HFFc6 (cell line): Measurements from ENCODE around the gene KIF2A. TPM values are rescaled to one million over a fixed set of nuclear protein-coding genes. Genes with fewer than 3 reads are reported as not detected.

Experiments
- DNase-seq: peaks from one replicate; pipeline ENCODE4 v3.0.0-alpha.2; 2018
- H3K27ac Mint-ChIP-seq: 2 replicates; pipeline ENCODE4 v1.8.0; 2020; ENCODE audit warnings: mild to moderate bottlenecking, mixed read lengths
- H3K27me3 Mint-ChIP-seq: 2 replicates; pipeline ENCODE4 v1.8.0; 2021; ENCODE audit warnings: mild to moderate bottlenecking, moderate library complexity, mixed read lengths; ENCODE audit not compliant: insufficient read depth
- H3K36me3 Mint-ChIP-seq: 2 replicates; pipeline ENCODE4 v1.8.0; 2021; ENCODE audit warnings: low read depth, mixed read lengths
- H3K4me1 Mint-ChIP-seq: 2 replicates; pipeline ENCODE4 v1.8.0; 2020; ENCODE audit warnings: low read depth, mixed read lengths
- H3K4me3 Mint-ChIP-seq: 2 replicates; pipeline ENCODE4 v1.8.0; 2020; ENCODE audit warnings: mild to moderate bottlenecking, moderate library complexity, mixed read lengths
- H3K9me3 Mint-ChIP-seq: 2 replicates; pipeline ENCODE4 v1.8.0; 2020; ENCODE audit warnings: mild to moderate bottlenecking, mixed read lengths
- CTCF ChIP-seq: fragments of 200-600 bp; sonication (generic); IDR thresholded peaks from 2 replicates; pipeline ENCODE4 v1.5.0; 2021; ENCODE audit warnings: antibody characterized with exemption, mild to moderate bottlenecking
- total RNA-seq, 6 experiments: library from RNA; stranded (reverse); fragmentation: NEBNext Ultra II Directional; extraction: Animal tissue kit (Norgen Biotek cat#: 25700); gene quantifications; 2 replicates in 1 of 6; 3 replicates in 5 of 6; pipeline ENCODE4 v1.2.3, GENCODE V29; 2021

The KIF2A gene
- total RNA-seq, 6 experiments from 2014 or later: 39.9 to 54.0 (median 49.3) TPM

GRCh38 chr5:62271870-62272269, 34.1 kb upstream of the KIF2A start:
- H3K4me3 Mint-ChIP-seq: no peak overlapping the region
- H3K4me1 Mint-ChIP-seq: peaks cover 3% of the 10 kb centered on the region
- no peak overlapping the region for H3K27ac Mint-ChIP-seq
- peaks cover 3% of the 10 kb centered on the region for H3K27me3 Mint-ChIP-seq
- H3K9me3 Mint-ChIP-seq: no peaks in the 10 kb centered on the region
- DNase-seq: no peak
- no peaks in the 10 kb centered on the region for H3K36me3 Mint-ChIP-seq
- TF ChIP-seq CTCF: 0 out of 2 replicates have a peak, but pooled peaks have one; percentile 8

- Mint-ChIP-seq H3K9me3 (no peaks in the 10 kb centered on the region), H3K4me1 (peaks cover 9% of the 10 kb centered on the region), H3K36me3 (no peaks in the 10 kb centered on the region), H3K4me3 (no peak overlapping the region), H3K27me3 (peaks cover 3% of the 10 kb centered on the region), H3K27ac (no peak overlapping the region)
- no peak for TF ChIP-seq CTCF
- DNase-seq: no peak
Measured at GRCh38 chr5:62273687-62274086, 32.3 kb upstream of the KIF2A start.

GRCh38 chr5:62275581-62275980, 30.4 kb upstream of the KIF2A start:
- Mint-ChIP-seq H3K9me3 (no peaks in the 10 kb centered on the region), H3K4me1 (peaks cover 9% of the 10 kb centered on the region), H3K4me3 (no peak overlapping the region), H3K27ac (no peak overlapping the region), H3K27me3 (peaks cover 2% of the 10 kb centered on the region; the same call in 1 of the 2 replicates), H3K36me3 (no peaks in the 10 kb centered on the region)
- no peak for TF ChIP-seq CTCF
- no peak for DNase-seq

GRCh38 chr5:62281411-62281810, 24.6 kb upstream of the KIF2A start:
- no peak for TF ChIP-seq CTCF
- no peak overlapping the region for H3K4me3 Mint-ChIP-seq
- H3K9me3 Mint-ChIP-seq: no peaks in the 10 kb centered on the region
- no peak for DNase-seq
- H3K36me3 Mint-ChIP-seq: no peaks in the 10 kb centered on the region
- H3K27me3 Mint-ChIP-seq: peaks cover 16% of the 10 kb centered on the region
- no peak overlapping the region for H3K27ac Mint-ChIP-seq
- peaks cover 9% of the 10 kb centered on the region for H3K4me1 Mint-ChIP-seq

GRCh38 chr5:62282064-62282463, 23.9 kb upstream of the KIF2A start:
- Mint-ChIP-seq H3K27ac (no peak overlapping the region), H3K36me3 (no peaks in the 10 kb centered on the region), H3K4me3 (no peak overlapping the region), H3K4me1 (peaks cover 4% of the 10 kb centered on the region), H3K9me3 (no peaks in the 10 kb centered on the region), H3K27me3 (peaks cover 19% of the 10 kb centered on the region)
- DNase-seq: no peak
- no peak for TF ChIP-seq CTCF

- Mint-ChIP-seq H3K36me3 (no peaks in the 10 kb centered on the region), H3K4me3 (no peak overlapping the region), H3K27ac (no peak overlapping the region), H3K27me3 (peaks cover 20% of the 10 kb centered on the region), H3K9me3 (no peaks in the 10 kb centered on the region), H3K4me1 (no peaks in the 10 kb centered on the region)
- no peak for TF ChIP-seq CTCF
- no peak for DNase-seq
Measured at GRCh38 chr5:62283005-62283404, 23.0 kb upstream of the KIF2A start.
